Peyer's patch (tissue), 4 donors: ENCODE results near the gene FOXK1. TPM values are rescaled to one million over a fixed set of nuclear protein-coding genes. Genes with fewer than 3 reads are reported as not detected.

ENCODE experiments used
- DNase-seq, 3 donors: peaks; one replicate each; pipeline ENCODE4 v3.0.0-alpha.2; 2017 to 2019
- H3K27ac ChIP-seq, 4 donors: fragments of 200-600 bp; sonication (generic); one replicate each; pipeline ENCODE4 v1.5.1; 2016 to 2019
- H3K27me3 ChIP-seq, 2 donors: fragments of 200-600 bp; sonication (generic); one replicate each; pipeline ENCODE4 v1.5.1; 2019
- H3K36me3 ChIP-seq, 3 donors: fragments of 200-600 bp; sonication (generic); one replicate each; pipeline ENCODE4 v1.5.1; 2016 to 2019
- H3K4me1 ChIP-seq, 4 donors: fragments of 200-600 bp; sonication (generic); one replicate each; pipeline ENCODE4 v1.5.1; 2016 to 2019
- H3K4me3 ChIP-seq, 4 donors: fragments of 200-600 bp; sonication (generic); 1 replicate in 3 of 4; 2 replicates in 1 of 4; pipeline ENCODE4 v1.5.1; 2016 to 2019; ENCODE audit warnings: mild to moderate bottlenecking in 1 of 4
- H3K9me3 ChIP-seq, 4 donors: fragments of 200-600 bp; sonication (generic); one replicate each; pipeline ENCODE4 v1.5.1; 2016 to 2019; ENCODE audit warnings: mild to moderate bottlenecking in 1 of 4
- POLR2A ChIP-seq, 2 donors: fragments of 450-650 bp; IDR thresholded peaks; one replicate each; pipeline ENCODE4 v1.5.1; 2017; ENCODE audit warnings: antibody characterized with exemption in 2 of 2, mild to moderate bottlenecking in 2 of 2, moderate library complexity in 2 of 2
- total RNA-seq, 4 donors: library from RNA; depleted of rRNA; stranded (reverse); fragments of >200 nt; gene quantifications; one replicate each; pipeline ENCODE4 v1.1.0, GENCODE V29; 2016
- TF ChIP-seq, protein P1 (sequence below), 6 experiments: fragments of 450-650 bp in 4 of 6; fragments of 200-600 bp in 2 of 6; sonication (generic) in 1 of 6; IDR thresholded peaks; one replicate each; pipeline ENCODE4 v1.5.1; 2017 to 2019; ENCODE audit warnings: antibody characterized with exemption in 6 of 6, mild to moderate bottlenecking in 3 of 6, moderate library complexity in 1 of 6

FOXK1 gene
- total RNA-seq, 4 donors from 2014 or later = 14.9 to 47.0 (median 36.1) TPM

GRCh38 chr7:4787947-4788626 is 106.0 kb downstream of the FOXK1 start:
- Histone ChIP-seq H3K4me1 (peaks cover 0 to 6% (median 3%) of the 10 kb centered on the region in 4 donors), H3K36me3 (peaks cover 0 to 84% (median 0%) of the 10 kb centered on the region in 3 donors), H3K27me3 (no peaks in the 10 kb centered on the region), H3K4me3 (no peak overlapping the region), H3K27ac (no peak overlapping the region), H3K9me3 (no peaks in the 10 kb centered on the region)
- no peak for TF ChIP-seq POLR2A (IDR thresholded peaks at IDR 0.05)
- TF ChIP-seq, protein P1, sequence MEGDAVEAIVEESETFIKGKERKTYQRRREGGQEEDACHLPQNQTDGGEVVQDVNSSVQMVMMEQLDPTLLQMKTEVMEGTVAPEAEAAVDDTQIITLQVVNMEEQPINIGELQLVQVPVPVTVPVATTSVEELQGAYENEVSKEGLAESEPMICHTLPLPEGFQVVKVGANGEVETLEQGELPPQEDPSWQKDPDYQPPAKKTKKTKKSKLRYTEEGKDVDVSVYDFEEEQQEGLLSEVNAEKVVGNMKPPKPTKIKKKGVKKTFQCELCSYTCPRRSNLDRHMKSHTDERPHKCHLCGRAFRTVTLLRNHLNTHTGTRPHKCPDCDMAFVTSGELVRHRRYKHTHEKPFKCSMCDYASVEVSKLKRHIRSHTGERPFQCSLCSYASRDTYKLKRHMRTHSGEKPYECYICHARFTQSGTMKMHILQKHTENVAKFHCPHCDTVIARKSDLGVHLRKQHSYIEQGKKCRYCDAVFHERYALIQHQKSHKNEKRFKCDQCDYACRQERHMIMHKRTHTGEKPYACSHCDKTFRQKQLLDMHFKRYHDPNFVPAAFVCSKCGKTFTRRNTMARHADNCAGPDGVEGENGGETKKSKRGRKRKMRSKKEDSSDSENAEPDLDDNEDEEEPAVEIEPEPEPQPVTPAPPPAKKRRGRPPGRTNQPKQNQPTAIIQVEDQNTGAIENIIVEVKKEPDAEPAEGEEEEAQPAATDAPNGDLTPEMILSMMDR (IDR thresholded peaks at IDR 0.05) = no peak
- no peak for DNase-seq

DNA sequence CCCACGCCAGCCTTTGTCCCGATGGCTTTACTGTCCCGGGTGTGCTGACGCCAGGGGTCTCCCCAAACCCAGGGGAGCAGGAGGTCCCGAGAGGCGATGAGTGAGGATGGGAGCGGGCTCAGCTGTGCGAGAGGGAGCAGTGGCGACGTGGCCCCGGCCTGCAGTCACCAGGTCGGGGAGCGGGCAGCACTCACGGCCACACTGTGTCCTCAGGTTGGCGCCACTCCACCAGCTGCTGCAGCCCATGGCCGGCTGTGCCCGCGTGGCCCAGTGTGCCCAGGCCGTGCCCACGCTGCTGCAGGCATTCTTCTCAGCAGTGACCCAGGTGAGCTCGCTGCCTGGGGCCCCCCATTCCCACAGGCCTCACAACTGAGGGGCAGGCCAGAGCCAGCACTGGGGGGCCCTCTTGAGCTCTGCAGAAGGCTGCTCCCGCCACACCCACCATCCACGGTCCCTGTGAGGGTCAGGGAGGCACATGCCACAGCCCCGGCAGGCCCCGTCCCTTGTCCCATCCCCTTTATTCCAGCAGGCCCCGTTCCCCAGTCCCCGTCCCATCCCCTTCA is 106.6 kb downstream of the FOXK1 start:
- Histone ChIP-seq H3K36me3 (peaks cover 0 to 78% (median 0%) of the 10 kb centered on the region in 3 donors), H3K9me3 (no peaks in the 10 kb centered on the region), H3K27ac (no peak overlapping the region), H3K27me3 (no peaks in the 10 kb centered on the region), H3K4me3 (no peak overlapping the region), H3K4me1 (peaks cover 0 to 8% (median 3%) of the 10 kb centered on the region in 4 donors)
- TF ChIP-seq POLR2A (IDR thresholded peaks at IDR 0.05) = no peak
- TF ChIP-seq, protein P1 (IDR thresholded peaks at IDR 0.05) = no peak
- DNase-seq = no peak

GRCh38 chr7:4789194-4790077 is 107.3 kb downstream of the FOXK1 start:
- no peak for TF ChIP-seq POLR2A (IDR thresholded peaks at IDR 0.05)
- TF ChIP-seq, protein P1 (IDR thresholded peaks at IDR 0.05) = no peak
- H3K36me3 ChIP-seq = peaks cover 0 to 71% (median 0%) of the 10 kb centered on the region in 3 donors
- no peaks in the 10 kb centered on the region for H3K9me3 ChIP-seq
- no peak for DNase-seq
- no peak overlapping the region for H3K27ac ChIP-seq
- H3K4me3 ChIP-seq = no peak overlapping the region
- H3K27me3 ChIP-seq = no peaks in the 10 kb centered on the region
- peaks cover 0 to 8% (median 3%) of the 10 kb centered on the region in 4 donors for H3K4me1 ChIP-seq

- H3K36me3 ChIP-seq = peaks cover 0 to 65% (median 0%) of the 10 kb centered on the region in 3 donors
- no peak overlapping the region for H3K27ac ChIP-seq
- no peak for DNase-seq
- no peak overlapping the region for H3K4me3 ChIP-seq
- no peak for TF ChIP-seq POLR2A (IDR thresholded peaks at IDR 0.05)
- TF ChIP-seq, protein P1 (IDR thresholded peaks at IDR 0.05) = no peak
- no peaks in the 10 kb centered on the region for H3K9me3 ChIP-seq
- peaks cover 0 to 8% (median 3%) of the 10 kb centered on the region in 4 donors for H3K4me1 ChIP-seq
- H3K27me3 ChIP-seq = no peaks in the 10 kb centered on the region
These were observed 108.0 kb downstream of the FOXK1 start for GRCh38 chr7:4790078-4790465.

- Histone ChIP-seq H3K27me3 (no peaks in the 10 kb centered on the region), H3K9me3 (no peaks in the 10 kb centered on the region), H3K4me1 (peaks cover 0 to 8% (median 3%) of the 10 kb centered on the region in 4 donors), H3K36me3 (peaks cover 0 to 60% (median 0%) of the 10 kb centered on the region in 3 donors), H3K27ac (no peak overlapping the region), H3K4me3 (no peak overlapping the region)
- TF ChIP-seq, protein P1 (IDR thresholded peaks at IDR 0.05) = no peak
- no peak for TF ChIP-seq POLR2A (IDR thresholded peaks at IDR 0.05)
- peak in 1 of 3 donors; percentile 44 for DNase-seq
These were observed 108.5 kb downstream of the FOXK1 start for GRCh38 chr7:4790516-4790991.
